Gastroesophageal sphincter (tissue), 4 donors: Measurements from ENCODE around the gene FNTB. TPM values are rescaled to one million over a fixed set of nuclear protein-coding genes. Genes with fewer than 3 reads are reported as not detected.

Experiments used
- ATAC-seq: fragments of 150-250 bp; one replicate; pipeline ENCODE4 v1.9.1; 2016; ENCODE audit warnings: mild to moderate bottlenecking, moderate library complexity
- H3K27ac ChIP-seq, 4 donors: fragments of 200-600 bp; sonication (generic) in 3 of 4; 1 replicate in 3 of 4; 2 replicates in 1 of 4; pipeline ENCODE4 v1.5.1; 2016 to 2019
- H3K27me3 ChIP-seq: fragments of 200-600 bp; sonication (generic); one replicate; pipeline ENCODE4 v1.5.1; 2019
- H3K36me3 ChIP-seq, 2 donors: fragments of 200-600 bp; sonication (generic); one replicate each; pipeline ENCODE4 v1.5.1; 2019; ENCODE audit warnings: control low read depth in 1 of 2
- H3K4me1 ChIP-seq, 3 donors: fragments of 200-600 bp; sonication (generic); 1 replicate in 2 of 3; 2 replicates in 1 of 3; pipeline ENCODE4 v1.5.1; 2016 to 2019; ENCODE audit warnings: control low read depth in 2 of 3
- H3K4me3 ChIP-seq, 2 donors: fragments of 200-600 bp; sonication (generic); one replicate each; pipeline ENCODE4 v1.5.1; 2019; ENCODE audit warnings: mild to moderate bottlenecking in 1 of 2, moderate library complexity in 1 of 2
- H3K9me3 ChIP-seq, 3 donors: fragments of 200-600 bp; sonication (generic); one replicate each; pipeline ENCODE4 v1.5.1; 2017 to 2019; ENCODE audit warnings: control low read depth in 2 of 3
- EP300 ChIP-seq: sonication (generic); formaldehyde crosslinking; IDR thresholded peaks from one replicate; pipeline ENCODE4 v1.6.1; 2017; ENCODE audit warnings: antibody characterized with exemption, mild to moderate bottlenecking
- POLR2A ChIP-seq, 2 donors: fragments of 450-650 bp; IDR thresholded peaks; one replicate each; pipeline ENCODE4 v1.6.1; 2017; ENCODE audit warnings: antibody characterized with exemption in 2 of 2, mild to moderate bottlenecking in 2 of 2, moderate library complexity in 1 of 2
- POLR2AphosphoS5 ChIP-seq: sonication (generic); formaldehyde crosslinking; IDR thresholded peaks from one replicate; pipeline ENCODE4 v1.6.1; 2017; ENCODE audit warnings: antibody characterized with exemption
- WGBS, 2 donors: methylation state at CpG; one replicate each; pipeline ENCODE4 v1.1.5; 2018; ENCODE audit warnings: low coverage in 1 of 2; 5-methylcytosine and 5-hydroxymethylcytosine counted together
- total RNA-seq, 4 donors: library from RNA; depleted of rRNA; stranded (reverse); fragments of >200 nt; gene quantifications; one replicate each; pipeline ENCODE4 v1.1.0, GENCODE V29; 2016
- TF ChIP-seq, protein P1 (sequence below), 4 experiments: fragments of 200-600 bp in 2 of 4; fragments of 450-650 bp in 2 of 4; sonication (generic) in 1 of 4; IDR thresholded peaks; one replicate each; pipeline ENCODE4 v1.5.1; 2017 to 2019; ENCODE audit warnings: antibody characterized with exemption in 4 of 4, mild to moderate bottlenecking in 2 of 4, moderate library complexity in 2 of 4

FNTB gene
- total RNA-seq, 4 donors from 2014 or later, result 12.5 to 22.7 (median 17.2) TPM

DNA sequence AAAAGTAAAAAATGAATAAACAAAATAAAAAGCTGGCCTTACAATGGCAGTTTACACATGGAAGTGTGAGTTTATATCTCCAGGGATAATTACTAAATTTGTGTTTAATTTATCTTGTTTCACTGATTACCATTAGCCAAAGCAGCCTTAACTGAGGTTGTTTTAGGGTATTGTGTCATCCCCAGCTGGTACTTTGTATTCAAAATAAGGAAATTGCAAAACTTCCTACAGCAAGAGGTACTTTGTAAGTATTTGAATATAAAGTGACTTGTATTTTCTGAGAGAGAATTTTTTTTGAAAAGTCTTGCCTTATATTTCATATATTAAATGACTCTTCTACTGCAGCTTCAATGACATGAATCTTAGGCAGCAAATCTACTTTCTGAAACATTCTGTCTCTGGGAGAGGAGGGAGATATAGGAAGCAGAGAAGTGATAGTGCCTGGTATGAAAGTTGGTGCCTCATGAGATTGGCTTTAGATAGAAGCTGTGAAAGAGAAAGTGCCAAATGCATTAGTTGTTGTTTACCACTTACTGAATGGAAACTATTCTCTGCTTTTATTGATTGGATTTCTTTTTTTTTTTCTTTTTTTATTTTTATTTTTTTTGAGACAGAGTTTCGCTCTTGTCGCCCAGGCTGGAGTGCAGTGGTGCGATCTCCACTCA, 6.7 kb downstream of the FNTB start:
- peaks cover 0 to 8% (median 0%) of the 10 kb centered on the region in 3 donors for H3K4me1 ChIP-seq
- H3K9me3 ChIP-seq, result no peaks in the 10 kb centered on the region
- no peak for ATAC-seq
- H3K4me3 ChIP-seq, result no peak overlapping the region
- H3K27ac ChIP-seq, result no peak overlapping the region
- no peaks in the 10 kb centered on the region for H3K27me3 ChIP-seq
- 92 to 100% methylated on average over 2 of the region's 3 CpGs for WGBS, 2 donors
- no peak for TF ChIP-seq POLR2AphosphoS5
- H3K36me3 ChIP-seq, result no peaks in the 10 kb centered on the region

DNA sequence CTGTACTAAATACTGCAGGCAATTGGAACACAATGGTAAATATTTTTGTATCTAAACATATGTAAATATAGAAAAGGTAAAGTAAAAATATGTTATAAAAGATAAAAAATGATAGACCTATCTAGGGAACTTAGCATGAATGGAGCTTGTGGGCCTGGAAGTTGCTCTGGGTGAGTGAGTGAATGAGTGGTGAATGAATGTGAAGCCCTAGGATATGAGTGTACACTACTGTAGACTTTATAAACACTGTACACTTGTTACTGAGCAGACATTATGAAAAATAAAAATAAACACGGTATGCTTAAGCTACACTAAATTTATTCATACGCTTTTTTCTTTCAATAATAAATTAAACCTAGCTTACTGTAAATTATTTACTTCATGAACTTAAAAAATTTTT, 7.8 kb downstream of the FNTB start:
- TF ChIP-seq EP300 (no peak), POLR2A (IDR thresholded peaks at IDR 0.05) (no peak), POLR2AphosphoS5 (no peak)
- TF ChIP-seq, protein P1, sequence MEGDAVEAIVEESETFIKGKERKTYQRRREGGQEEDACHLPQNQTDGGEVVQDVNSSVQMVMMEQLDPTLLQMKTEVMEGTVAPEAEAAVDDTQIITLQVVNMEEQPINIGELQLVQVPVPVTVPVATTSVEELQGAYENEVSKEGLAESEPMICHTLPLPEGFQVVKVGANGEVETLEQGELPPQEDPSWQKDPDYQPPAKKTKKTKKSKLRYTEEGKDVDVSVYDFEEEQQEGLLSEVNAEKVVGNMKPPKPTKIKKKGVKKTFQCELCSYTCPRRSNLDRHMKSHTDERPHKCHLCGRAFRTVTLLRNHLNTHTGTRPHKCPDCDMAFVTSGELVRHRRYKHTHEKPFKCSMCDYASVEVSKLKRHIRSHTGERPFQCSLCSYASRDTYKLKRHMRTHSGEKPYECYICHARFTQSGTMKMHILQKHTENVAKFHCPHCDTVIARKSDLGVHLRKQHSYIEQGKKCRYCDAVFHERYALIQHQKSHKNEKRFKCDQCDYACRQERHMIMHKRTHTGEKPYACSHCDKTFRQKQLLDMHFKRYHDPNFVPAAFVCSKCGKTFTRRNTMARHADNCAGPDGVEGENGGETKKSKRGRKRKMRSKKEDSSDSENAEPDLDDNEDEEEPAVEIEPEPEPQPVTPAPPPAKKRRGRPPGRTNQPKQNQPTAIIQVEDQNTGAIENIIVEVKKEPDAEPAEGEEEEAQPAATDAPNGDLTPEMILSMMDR (IDR thresholded peaks at IDR 0.05), result no peak
- Histone ChIP-seq H3K4me1 (peaks cover 0 to 11% (median 0%) of the 10 kb centered on the region in 3 donors), H3K9me3 (no peaks in the 10 kb centered on the region), H3K27ac (no peak overlapping the region), H3K36me3 (no peaks in the 10 kb centered on the region), H3K27me3 (no peaks in the 10 kb centered on the region), H3K4me3 (no peak overlapping the region)
- no peak for ATAC-seq
- WGBS, 2 donors, result 79 to 96% methylated on average over 2 of the region's 2 CpGs

DNA sequence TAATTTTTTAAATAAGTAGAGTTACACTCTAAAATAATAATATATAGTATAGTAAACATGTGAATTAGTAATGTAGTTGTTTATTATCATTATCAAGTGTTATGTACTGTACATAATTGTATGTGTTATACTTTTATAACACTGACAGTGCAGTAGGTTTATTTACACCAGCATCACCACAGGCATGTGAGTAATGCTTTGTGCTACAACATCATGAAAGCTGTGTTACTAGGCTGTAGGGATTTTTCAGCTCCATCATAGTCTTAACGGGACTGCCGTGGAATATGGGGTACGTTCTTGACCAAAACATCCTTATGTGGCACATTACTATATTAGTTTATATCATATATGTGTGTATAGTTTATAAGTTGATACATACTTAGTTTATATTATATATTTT, 8.6 kb downstream of the FNTB start:
- Histone ChIP-seq H3K4me1 (peaks cover 0 to 11% (median 0%) of the 10 kb centered on the region in 3 donors), H3K27me3 (no peaks in the 10 kb centered on the region), H3K4me3 (no peak overlapping the region), H3K36me3 (no peaks in the 10 kb centered on the region), H3K27ac (no peak overlapping the region), H3K9me3 (no peaks in the 10 kb centered on the region)
- TF ChIP-seq POLR2A (IDR thresholded peaks at IDR 0.05) (no peak), POLR2AphosphoS5 (no peak), EP300 (no peak)
- TF ChIP-seq, protein P1 (IDR thresholded peaks at IDR 0.05), result no peak
- 96 to 98% methylated on average over 3 of the region's 3 CpGs for WGBS, 2 donors
- ATAC-seq, result no peak

DNA sequence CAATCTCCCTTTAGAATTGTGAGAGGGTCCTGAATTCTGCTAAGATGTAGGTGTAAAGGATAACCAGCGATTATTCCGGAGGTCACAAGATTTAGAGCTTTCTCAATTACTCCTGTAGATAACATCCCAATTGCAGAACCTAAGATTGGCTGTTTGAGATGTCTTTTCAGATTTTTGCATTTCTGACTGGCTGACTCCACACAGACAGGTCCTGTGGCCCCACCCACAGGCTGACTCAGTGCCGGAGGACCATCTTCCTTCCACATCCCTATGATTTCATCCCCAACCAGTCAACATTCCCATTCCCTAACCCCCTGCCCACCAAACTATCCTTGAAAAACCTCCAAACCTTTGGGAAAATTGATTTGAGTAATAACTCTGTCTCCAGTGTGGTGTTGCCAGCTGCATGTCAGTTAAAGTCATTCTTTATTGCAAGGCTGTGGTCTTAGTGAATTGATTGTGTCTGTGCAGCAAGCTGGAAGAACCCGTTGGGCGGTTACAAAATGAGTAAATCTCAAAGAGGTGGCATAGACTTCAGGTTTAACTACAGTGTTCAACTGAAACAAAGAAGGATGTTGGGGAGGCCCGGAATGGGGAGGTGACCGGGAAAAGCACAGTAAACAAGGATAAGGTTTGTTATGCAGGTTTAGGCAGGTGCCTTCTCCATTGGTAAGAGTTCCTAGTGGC, 10.6 kb downstream of the FNTB start:
- 82 to 92% methylated on average over 4 to 7 of the region's 7 CpGs for WGBS, 2 donors
- H3K36me3 ChIP-seq, result no peaks in the 10 kb centered on the region
- TF ChIP-seq, protein P1 (IDR thresholded peaks at IDR 0.05), result no peak
- ATAC-seq, result no peak
- no peaks in the 10 kb centered on the region for H3K27me3 ChIP-seq
- no peaks in the 10 kb centered on the region for H3K9me3 ChIP-seq
- H3K4me3 ChIP-seq, result no peak overlapping the region
- H3K27ac ChIP-seq, result no peak overlapping the region
- peaks cover 0 to 18% (median 0%) of the 10 kb centered on the region in 3 donors for H3K4me1 ChIP-seq

DNA sequence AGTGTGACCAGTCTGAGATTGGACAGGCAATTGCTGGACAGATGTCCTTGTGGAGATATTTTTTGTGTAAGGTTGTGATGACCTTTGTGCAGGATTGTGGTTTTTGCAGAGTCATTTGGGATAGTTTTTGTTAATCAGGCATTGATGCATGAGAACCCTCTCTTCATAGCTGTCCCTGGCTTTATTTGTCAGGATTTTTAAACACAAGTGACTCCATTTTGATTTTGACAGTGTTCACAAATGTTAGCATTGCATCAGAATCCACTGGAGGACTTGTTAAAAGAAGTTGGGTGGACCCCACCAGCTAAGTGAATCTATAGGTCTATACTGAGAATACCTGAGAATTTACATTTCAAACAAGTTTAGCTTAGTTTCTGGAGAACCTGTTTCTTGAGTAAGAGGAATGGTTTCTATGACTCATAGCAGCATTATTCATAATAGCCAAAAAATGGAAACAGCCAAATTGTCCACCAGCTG, 11.8 kb downstream of the FNTB start:
- ATAC-seq, result no peak
- no peaks in the 10 kb centered on the region for H3K36me3 ChIP-seq
- TF ChIP-seq POLR2AphosphoS5 (no peak), POLR2A (IDR thresholded peaks at IDR 0.05) (no peak), EP300 (no peak)
- TF ChIP-seq, protein P1 (IDR thresholded peaks at IDR 0.05), result no peak
- no peaks in the 10 kb centered on the region for H3K9me3 ChIP-seq
- H3K27ac ChIP-seq, result no peak overlapping the region
- no peaks in the 10 kb centered on the region for H3K27me3 ChIP-seq
- H3K4me3 ChIP-seq, result no peak overlapping the region
- peaks cover 0 to 18% (median 0%) of the 10 kb centered on the region in 3 donors for H3K4me1 ChIP-seq
